ENCODE results near the gene TPRA1.

TPRA1 gene

DNA sequence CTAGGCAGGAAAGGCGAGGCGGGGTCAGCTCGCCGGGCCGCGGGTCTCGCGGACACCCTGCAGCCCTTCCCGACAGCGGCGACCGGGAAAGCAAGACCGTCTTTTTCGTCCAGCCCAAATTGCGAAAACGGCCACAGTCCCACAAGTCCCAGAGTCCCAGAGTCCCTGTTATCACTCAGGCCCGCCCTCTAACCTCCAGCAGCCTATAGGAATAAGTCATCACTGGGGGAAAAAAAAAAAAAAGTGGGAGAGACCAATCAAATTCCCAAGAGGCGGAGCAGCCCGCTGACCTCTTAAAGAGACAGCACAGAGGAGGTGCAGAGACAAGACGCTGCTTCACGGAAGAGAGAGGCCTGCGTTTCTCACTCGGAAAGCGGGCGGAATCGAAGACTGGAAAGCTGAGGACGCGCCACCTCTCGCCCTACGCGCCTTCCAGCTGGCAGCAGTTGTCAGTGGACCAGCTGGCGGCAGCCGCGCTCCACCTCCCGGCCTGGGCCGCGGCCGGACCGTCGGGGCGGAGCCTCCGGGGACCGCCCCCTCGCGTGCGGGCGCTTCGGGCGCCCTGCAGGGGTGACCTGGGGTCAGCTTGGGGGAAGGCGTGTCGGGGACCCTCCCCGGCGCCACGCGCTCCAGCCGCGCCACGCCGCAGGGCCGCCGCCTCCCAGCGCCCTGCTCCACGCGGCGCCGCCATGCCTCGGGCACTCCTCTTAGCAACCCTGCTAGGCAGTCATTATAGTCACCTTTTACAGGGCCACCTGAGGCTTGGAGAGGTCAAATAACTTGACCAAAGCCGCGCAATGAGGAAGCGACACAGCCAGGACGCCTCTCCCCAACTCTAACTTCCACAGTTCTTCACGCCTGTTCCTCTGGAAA is at the start of gene TPRA1:
Gene TPRA1, minus strand, starts transcription at position 141 of the 873 bp plus-strand sequence. CDS start 10,587 bp downstream, outside the sequence.
- DNase-seq, result peak; percentile 100

DNA sequence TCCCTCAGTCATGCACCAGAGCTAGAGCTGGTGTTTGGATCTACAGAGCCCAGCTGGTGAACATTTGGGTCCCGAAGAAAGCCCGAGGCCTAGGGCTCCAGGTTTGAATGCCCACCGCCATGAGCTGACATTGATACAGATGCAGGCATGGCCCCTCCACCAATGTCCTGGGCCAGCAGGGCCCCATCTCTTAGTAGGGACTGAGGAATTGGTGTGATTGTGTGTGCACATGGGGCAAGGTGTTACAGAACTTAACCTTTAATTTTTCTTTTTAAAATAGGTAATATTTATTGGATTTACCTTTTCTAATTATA is 49.5 kb upstream of the TPRA1 start:
- no peak for DNase-seq

DNA sequence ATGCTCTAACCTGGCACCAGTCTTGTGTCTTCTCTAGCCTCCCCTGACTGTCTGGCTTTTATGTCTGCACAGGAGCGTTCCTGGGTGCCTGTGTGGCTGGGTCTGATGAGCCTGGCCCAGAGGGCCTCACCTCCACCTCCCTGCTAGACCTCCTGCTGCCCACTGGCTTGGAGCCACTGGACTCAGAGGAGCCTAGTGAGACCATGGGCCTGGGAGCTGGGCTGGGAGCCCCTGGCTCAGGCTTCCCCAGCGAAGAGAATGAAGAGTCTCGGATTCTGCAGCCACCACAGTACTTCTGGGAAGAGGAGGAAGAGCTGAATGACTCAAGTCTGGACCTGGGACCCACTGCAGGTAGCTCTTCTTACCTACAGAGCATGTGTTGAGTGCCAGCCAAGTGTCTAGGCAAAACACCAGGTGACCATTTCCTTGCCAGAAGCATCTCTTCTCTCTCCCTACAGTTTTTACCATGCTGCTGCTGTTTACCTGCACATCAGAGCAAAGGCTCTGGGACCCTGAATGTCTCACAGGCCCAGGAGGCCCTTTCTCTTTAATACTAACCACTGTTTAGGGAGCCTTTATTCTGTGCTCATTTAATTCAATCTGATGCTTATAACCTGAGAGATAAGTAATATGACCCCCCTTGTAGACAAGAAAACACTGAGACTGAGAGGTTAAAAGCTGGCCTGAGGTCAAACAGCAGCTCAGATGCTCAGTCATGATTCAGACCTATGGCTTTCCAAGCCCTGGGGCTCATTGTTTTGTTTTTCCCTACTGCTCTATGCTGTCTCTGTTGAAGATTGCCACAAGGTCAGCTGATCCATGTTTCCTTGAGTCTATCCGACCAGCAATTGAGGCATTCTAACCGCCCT is 48.9 kb upstream of the TPRA1 start:
- no peak for DNase-seq

GRCh38 chr3:127637971-127638370 is 47.4 kb upstream of the TPRA1 start:
- DNase-seq, result no peak

DNA sequence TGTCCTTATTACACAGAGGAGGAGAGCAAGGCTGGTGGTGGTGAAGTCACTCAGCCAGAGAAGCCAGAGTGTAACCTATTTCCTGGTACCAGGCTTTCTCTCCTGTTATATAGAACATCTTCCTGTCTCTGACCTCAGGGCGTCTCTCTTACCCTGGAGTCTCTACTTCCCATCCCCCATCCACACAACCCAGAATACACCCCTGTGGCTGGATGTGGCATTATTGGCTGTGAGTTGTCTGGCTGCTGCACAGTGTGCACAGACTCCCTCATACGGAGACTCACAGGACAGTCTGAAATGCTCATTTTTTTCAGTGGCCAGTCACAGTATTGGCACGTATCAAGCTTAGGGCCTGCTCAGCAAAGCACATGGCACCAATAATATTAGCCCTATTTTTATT is 47.0 kb upstream of the TPRA1 start:
- DNase-seq, result peak; percentile 56

- no peak for DNase-seq
These were observed 44.1 kb upstream of the TPRA1 start for GRCh38 chr3:127634653-127635052.

GRCh38 chr3:127632035-127632820 is 41.7 kb upstream of the TPRA1 start:
- DNase-seq, result no peak

GRCh38 chr3:127630811-127631714 is 40.5 kb upstream of the TPRA1 start:
- no peak for DNase-seq

- peak; percentile 44 for DNase-seq
These were observed 39.2 kb upstream of the TPRA1 start for GRCh38 chr3:127629467-127630403.

DNA sequence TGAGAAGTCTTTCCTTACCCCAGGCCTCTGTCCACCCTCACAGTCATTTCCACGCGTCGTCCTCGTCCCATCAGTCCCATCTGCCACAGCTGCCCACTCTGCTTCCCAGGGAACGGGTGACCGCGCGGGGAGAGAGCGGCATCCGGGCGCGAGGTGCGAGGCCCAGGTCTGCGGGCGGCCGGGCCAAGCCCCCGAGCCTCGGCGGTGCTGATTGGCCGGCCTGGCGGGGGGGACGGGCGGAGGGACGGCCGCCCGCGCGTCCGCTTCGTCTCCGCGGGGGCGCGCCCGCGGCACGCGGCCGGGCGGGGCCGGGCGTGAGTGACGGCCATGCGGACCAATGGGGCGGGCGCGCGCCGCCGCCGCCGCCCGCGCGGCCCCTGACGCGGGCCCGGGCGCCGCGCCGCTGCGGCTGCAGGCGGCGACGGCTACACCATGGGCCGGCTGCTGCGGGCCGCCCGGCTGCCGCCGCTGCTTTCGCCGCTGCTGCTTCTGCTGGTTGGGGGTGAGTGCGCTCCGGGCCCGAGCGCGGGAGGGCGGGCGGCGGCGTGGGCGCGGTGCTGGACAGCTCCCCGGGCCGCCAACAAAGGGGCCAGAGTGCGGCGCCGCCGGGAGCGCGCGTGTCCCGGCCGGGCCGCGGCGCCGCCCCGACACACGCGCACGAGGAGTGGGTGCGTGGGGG is 38.4 kb upstream of the TPRA1 start, which contains the start of gene PODXL2:
Gene PODXL2, plus strand, starts transcription at position 398 of the 679 bp plus-strand sequence. Its CDS starts 35 bp downstream, at position 433.
- peak; percentile 72 for DNase-seq

GRCh38 chr3:127628426-127628787 is 37.9 kb upstream of the TPRA1 start:
- DNase-seq, result no peak

DNA sequence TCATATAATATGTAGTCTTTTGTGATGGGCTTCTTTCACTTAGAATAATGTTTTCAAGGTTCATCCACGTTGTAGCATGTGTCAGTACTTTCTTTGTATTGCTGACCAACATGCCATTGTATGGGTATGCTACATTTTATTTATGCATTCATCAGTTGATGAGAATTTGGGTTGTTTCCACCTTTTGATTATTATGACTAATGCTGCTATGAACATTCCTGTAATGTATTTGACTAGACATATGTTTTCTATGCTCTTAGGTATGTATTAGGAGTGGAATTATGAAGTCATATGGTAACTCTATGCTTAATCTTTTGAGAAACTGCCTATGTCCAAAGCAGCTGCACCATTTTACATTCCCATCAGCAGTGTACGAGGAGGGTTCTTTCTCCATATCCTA is 35.3 kb upstream of the TPRA1 start:
- no peak for DNase-seq

GRCh38 chr3:127624063-127624462 is 33.5 kb upstream of the TPRA1 start:
- no peak for DNase-seq

- no peak for DNase-seq
These were observed 32.4 kb upstream of the TPRA1 start for GRCh38 chr3:127622772-127623576.

DNA sequence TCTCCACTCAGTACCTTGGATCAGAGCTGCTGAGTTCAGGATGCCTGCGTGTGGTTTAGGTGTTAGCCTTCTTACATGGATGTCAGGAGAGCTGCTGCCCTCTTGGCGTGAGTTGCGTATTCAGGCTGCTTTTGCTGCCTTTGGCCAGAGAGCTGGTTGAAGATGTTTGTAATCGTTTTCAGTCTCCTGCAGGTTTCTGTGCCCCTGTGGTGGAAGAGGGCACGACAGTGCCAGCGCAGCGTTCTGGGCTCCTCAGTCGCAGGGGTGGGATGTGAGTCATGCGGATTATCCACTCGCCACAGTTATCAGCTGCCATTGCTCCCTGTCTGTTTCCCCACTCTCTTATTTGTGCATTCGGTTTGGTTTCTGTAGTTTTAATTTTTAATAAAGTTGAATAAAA is 31.5 kb upstream of the TPRA1 start:
- DNase-seq, result no peak

- no peak for DNase-seq
These were observed 30.3 kb upstream of the TPRA1 start for GRCh38 chr3:127620637-127621375.

DNA sequence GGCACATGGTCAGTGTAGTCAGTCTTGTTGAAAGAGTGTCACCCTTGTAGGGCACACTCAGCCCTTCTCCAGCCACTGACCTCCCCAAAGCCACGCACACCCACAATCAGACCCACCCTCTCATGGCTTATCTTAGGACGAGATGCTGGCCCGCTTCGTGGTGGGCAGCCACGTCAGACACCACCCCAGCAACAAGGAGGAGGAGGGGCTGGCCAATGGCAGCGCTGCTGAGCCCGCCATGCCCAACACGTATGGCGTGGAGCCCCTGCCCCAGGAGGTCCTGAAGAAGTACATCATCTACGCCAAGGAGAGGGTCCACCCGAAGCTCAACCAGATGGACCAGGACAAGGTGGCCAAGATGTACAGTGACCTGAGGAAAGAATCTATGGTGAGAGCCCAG is 28.4 kb upstream of the TPRA1 start:
- DNase-seq, result no peak

DNA sequence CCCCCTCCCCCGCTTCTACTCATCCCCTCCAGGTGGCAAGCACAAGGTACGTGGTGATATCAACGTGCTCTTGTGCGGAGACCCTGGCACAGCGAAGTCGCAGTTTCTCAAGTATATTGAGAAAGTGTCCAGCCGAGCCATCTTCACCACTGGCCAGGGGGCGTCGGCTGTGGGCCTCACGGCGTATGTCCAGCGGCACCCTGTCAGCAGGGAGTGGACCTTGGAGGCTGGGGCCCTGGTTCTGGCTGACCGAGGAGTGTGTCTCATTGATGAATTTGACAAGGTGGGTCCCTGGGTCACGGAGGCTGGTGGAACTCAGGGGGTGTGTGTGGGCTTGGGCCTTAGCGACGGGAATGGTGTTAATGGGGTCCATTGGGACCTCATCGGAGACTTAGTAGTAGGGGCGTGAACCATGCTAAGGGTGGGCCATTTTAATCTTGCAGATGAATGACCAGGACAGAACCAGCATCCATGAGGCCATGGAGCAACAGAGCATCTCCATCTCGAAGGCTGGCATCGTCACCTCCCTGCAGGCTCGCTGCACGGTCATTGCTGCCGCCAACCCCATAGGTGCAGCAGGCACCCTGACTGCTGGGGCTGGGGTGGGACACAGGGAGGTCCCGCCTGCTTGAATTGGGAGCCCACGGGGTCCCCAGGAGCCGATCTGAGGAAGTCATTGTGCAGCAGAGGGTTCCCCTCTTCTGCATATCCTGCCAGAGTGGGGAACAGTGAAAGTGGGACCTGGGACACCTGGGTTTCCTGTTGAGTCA is 26.5 kb upstream of the TPRA1 start:
- DNase-seq, result no peak
